OCI-LY3 (cell line): ENCODE data around the gene EDN2.

Experiments used
- EZH2phosphoT487 ChIP-seq: fragments of 200-600 bp; shearing (Covaris generic); IDR thresholded peaks from 2 replicates; pipeline ENCODE4 v1.6.1; 2018; ENCODE audit warnings: antibody characterized with exemption, mixed run types, low read depth
- TF ChIP-seq, protein P1 (sequence below): fragments of 200-600, 300-600 bp; sonication (generic); IDR thresholded peaks from 2 replicates; pipeline ENCODE4 v1.5.1; 2014; ENCODE audit warnings: antibody characterized with exemption, low read length, low read depth

DNA sequence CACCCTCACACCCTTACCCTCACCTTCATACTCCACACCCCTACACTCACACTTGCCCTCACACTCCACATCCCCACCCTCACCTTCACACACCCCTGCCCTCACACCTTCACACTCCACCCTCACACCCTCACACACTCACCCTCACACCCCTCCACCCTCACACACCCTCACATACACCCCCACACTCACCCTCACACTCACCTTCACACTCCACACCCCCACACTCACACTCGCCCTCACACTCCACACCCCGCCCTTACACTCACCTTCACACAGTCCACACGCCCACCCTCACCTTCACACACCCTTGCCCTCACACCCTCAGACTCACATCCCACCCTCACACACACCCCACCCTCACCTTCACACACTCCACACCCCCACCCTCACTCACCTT is 43.6 kb upstream of the EDN2 start:
- TF ChIP-seq, protein P1, sequence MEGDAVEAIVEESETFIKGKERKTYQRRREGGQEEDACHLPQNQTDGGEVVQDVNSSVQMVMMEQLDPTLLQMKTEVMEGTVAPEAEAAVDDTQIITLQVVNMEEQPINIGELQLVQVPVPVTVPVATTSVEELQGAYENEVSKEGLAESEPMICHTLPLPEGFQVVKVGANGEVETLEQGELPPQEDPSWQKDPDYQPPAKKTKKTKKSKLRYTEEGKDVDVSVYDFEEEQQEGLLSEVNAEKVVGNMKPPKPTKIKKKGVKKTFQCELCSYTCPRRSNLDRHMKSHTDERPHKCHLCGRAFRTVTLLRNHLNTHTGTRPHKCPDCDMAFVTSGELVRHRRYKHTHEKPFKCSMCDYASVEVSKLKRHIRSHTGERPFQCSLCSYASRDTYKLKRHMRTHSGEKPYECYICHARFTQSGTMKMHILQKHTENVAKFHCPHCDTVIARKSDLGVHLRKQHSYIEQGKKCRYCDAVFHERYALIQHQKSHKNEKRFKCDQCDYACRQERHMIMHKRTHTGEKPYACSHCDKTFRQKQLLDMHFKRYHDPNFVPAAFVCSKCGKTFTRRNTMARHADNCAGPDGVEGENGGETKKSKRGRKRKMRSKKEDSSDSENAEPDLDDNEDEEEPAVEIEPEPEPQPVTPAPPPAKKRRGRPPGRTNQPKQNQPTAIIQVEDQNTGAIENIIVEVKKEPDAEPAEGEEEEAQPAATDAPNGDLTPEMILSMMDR, result no peak
- TF ChIP-seq EZH2phosphoT487, result no peak
